K562 (cell line): ENCODE data around the gene TCEANC. TPM values are rescaled to one million over a fixed set of nuclear protein-coding genes. Genes with fewer than 3 reads are reported as not detected.

ENCODE experiments used
- ASH1L ChIP-seq: fragments of 450-650 bp; IDR thresholded peaks from 2 replicates; pipeline ENCODE4 v1.6.1; 2018; ENCODE audit warnings: borderline replicate concordance, mild to moderate bottlenecking, low read depth; ENCODE audit not compliant: partially characterized antibody
- CBX2 ChIP-seq: fragments of 200-600 bp; sonication (generic); IDR thresholded peaks from one replicate; pipeline ENCODE4 v1.6.1; 2012; ENCODE audit warnings: mild to moderate bottlenecking, low read length, inconsistent platforms; ENCODE audit not compliant: insufficient read depth, poor library complexity, severe bottlenecking
- CCAR2 ChIP-seq: fragments of 200-400 bp; formaldehyde crosslinking; IDR thresholded peaks from 2 replicates; pipeline ENCODE4 v1.6.1; 2017; ENCODE audit warnings: mild to moderate bottlenecking, low read depth, low read length
- CHD1 ChIP-seq: fragments of 200-600 bp; sonication (generic); IDR thresholded peaks from one replicate; pipeline ENCODE4 v1.6.1; 2012; ENCODE audit warnings: mild to moderate bottlenecking, moderate library complexity, low read length, inconsistent platforms
- CREBBP ChIP-seq: IDR thresholded peaks from one replicate; pipeline ENCODE4 v1.6.1; 2012; ENCODE audit warnings: low read depth, mild to moderate bottlenecking, control low read depth, inconsistent platforms, low read length
- FUS ChIP-seq: fragments of 200-400 bp; formaldehyde crosslinking; optimal IDR thresholded peaks from 2 replicates; pipeline ENCODE3; 2017; ENCODE audit warnings: low read depth, low read length
- IFI16 ChIP-seq: fragments of 250-450 bp; sonication (Bioruptor Pico); IDR thresholded peaks from 2 replicates; pipeline ENCODE4 v2.1.2; 2022; ENCODE audit warnings: mild to moderate bottlenecking, inconsistent platforms
- MAFK ChIP-seq: IDR thresholded peaks from 2 replicates; pipeline ENCODE4 v1.6.1; 2011; ENCODE audit warnings: low read length, improper control_type of control experiment
- NR1H2 ChIP-seq: sonication (generic); formaldehyde crosslinking; IDR thresholded peaks from 2 replicates; pipeline ENCODE4 v1.4.0; 2020; ENCODE audit warnings: mild to moderate bottlenecking, missing genetic modification reagents
- NR2C2 ChIP-seq, 2 experiments: fragments of 200-800 bp in 1 of 2; sonication (Bioruptor generic) in 1 of 2; sonication (generic) in 1 of 2; formaldehyde crosslinking in 1 of 2; IDR thresholded peaks; 2 replicates each; pipeline versions ENCODE4 v1.6.1 to v1.8.0; 2016 to 2022; ENCODE audit warnings: mild to moderate bottlenecking in 1 of 2, missing compliant biosample characterization in 1 of 2, missing genetic modification characterization in 1 of 2, missing genetic modification reagents in 1 of 2
- NUFIP1 ChIP-seq: fragments of 450-650 bp; IDR thresholded peaks from 2 replicates; pipeline ENCODE4 v1.6.1; 2018; ENCODE audit not compliant: partially characterized antibody
- SAP30 ChIP-seq: fragments of 200-600 bp; sonication (generic); IDR thresholded peaks from 2 replicates; pipeline ENCODE4 v1.6.1; 2012; ENCODE audit warnings: borderline replicate concordance, low read depth, mild to moderate bottlenecking, moderate library complexity, low read length, control low read depth, inconsistent platforms; ENCODE audit not compliant: insufficient read depth, poor library complexity, severe bottlenecking
- TEAD1 ChIP-seq, 2 experiments: fragments of 450-650 bp in 1 of 2; sonication (generic) in 1 of 2; formaldehyde crosslinking; IDR thresholded peaks; 2 replicates each; pipeline versions ENCODE4 v1.4.0 to v1.8.0; 2020 to 2022; ENCODE audit warnings: mild to moderate bottlenecking in 2 of 2, missing genetic modification reagents in 1 of 2
- ZBTB8A ChIP-seq: fragments of 450-650 bp; IDR thresholded peaks from 2 replicates; pipeline ENCODE4 v1.6.1; 2018; ENCODE audit warnings: mild to moderate bottlenecking, moderate library complexity; ENCODE audit not compliant: partially characterized antibody
- ZC3H4 ChIP-seq: sonication (generic); formaldehyde crosslinking; IDR thresholded peaks from 2 replicates; pipeline ENCODE4 v1.9.0; 2021; ENCODE audit warnings: missing genetic modification reagents, borderline replicate concordance
- ZFX ChIP-seq: sonication (generic); formaldehyde crosslinking; IDR thresholded peaks from 2 replicates; pipeline ENCODE4 v1.8.0; 2022; ENCODE audit warnings: mild to moderate bottlenecking, missing genetic modification reagents, moderate library complexity
- ZNF224 ChIP-seq: sonication (generic); formaldehyde crosslinking; IDR thresholded peaks from 2 replicates; pipeline ENCODE4 v1.8.0; 2022; ENCODE audit warnings: mild to moderate bottlenecking, missing genetic modification reagents
- ZNF253 ChIP-seq: fragments of 250-450 bp; sonication (Bioruptor Pico); conservative IDR thresholded peaks from 2 replicates; pipeline ENCODE4 v1.6.1; 2021; ENCODE audit warnings: mild to moderate bottlenecking
- ZNF316 ChIP-seq: fragments of 450-650 bp; IDR thresholded peaks from 2 replicates; pipeline ENCODE4 v1.6.1; 2016
- ZNF583 ChIP-seq: fragments of 250-450 bp; sonication (Bioruptor Pico); IDR thresholded peaks from 2 replicates; pipeline ENCODE4 v1.4.0; 2020
- ZNF785 ChIP-seq: fragments of 250-450 bp; sonication (Bioruptor Pico); IDR thresholded peaks from 2 replicates; pipeline ENCODE4 v1.4.0; 2020; ENCODE audit warnings: mild to moderate bottlenecking
- polyA plus RNA-seq, 8 experiments: library from polyadenylated mRNA; depleted of rRNA in 4 of 8; stranded (reverse) in 5 of 8; unstranded in 3 of 8; fragments of >200 nt; fragmentation: Nextera tagmentation in 2 of 8; fragmentation: Illumina TruSeq in 1 of 8; extraction: Ambion mirVana in 2 of 8; extraction: Trizol in 1 of 8; gene quantifications; 2 replicates each; pipeline versions ENCODE4 v1.2.1 to v1.2.3, GENCODE V29; 2011 to 2014; ENCODE audit warnings: inconsistent platforms in 1 of 8, missing spikeins in 1 of 8
- total RNA-seq, 7 experiments: library from RNA; depleted of rRNA in 6 of 7; stranded (reverse); fragments of >200 nt in 6 of 7; fragmentation: Illumina TruSeq in 2 of 7; extraction: Trizol in 2 of 7; gene quantifications; 2 replicates each; pipeline versions ENCODE4 v1.2.1 to v1.2.3, GENCODE V29; 2011 to 2021; ENCODE audit warnings: low replicate concordance in 1 of 7
- TF ChIP-seq, protein P1 (sequence below): fragments of 450-650 bp; IDR thresholded peaks from 2 replicates; pipeline ENCODE4 v1.6.1; 2016
- TF ChIP-seq, protein P2 (sequence below): IDR thresholded peaks from 2 replicates; pipeline ENCODE4 v1.6.1; 2012; ENCODE audit warnings: low read depth, low read length, improper control_type of control experiment, borderline replicate concordance
- TF ChIP-seq, protein P3 (sequence below): sonication (generic); formaldehyde crosslinking; IDR thresholded peaks from 2 replicates; pipeline ENCODE4 v1.8.1; 2023; ENCODE audit warnings: mild to moderate bottlenecking, missing genetic modification reagents
- TF ChIP-seq, protein P4 (sequence below): sonication (generic); formaldehyde crosslinking; IDR thresholded peaks from 2 replicates; pipeline ENCODE4 v1.8.0; 2022; ENCODE audit warnings: mild to moderate bottlenecking, missing genetic modification reagents

TCEANC gene
- total and polyA plus RNA-seq, 9 of the 15 experiments (the other 6 are each of a cell fraction or from before 2014, with no cell fraction given): 1.2 to 2.8 (median 2.0) TPM

DNA sequence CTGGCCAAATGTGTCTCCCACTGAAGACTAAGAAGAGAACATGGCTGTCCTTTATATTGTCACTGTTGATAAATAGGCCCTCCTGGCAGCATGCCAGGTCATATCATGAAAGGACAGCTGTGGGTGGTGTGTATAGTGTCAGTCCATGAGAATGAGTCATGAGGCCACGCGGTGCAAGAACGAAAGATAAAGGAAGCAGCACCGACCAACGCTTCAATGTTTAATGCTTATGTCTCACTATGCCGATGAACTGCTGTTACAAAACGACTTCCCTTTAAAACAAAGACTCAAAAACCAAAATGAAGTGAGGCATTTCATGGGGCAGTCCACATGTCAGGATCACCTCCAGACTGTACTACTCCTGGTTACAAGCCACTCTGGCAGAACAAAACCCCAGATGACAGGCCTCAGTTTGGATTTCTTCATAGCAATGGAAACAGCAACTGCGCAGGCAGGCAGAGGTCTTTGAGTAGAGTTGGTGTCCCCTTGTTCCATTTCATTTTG, 5.2 kb upstream of the TCEANC start (continued):
- TF ChIP-seq, protein P1, sequence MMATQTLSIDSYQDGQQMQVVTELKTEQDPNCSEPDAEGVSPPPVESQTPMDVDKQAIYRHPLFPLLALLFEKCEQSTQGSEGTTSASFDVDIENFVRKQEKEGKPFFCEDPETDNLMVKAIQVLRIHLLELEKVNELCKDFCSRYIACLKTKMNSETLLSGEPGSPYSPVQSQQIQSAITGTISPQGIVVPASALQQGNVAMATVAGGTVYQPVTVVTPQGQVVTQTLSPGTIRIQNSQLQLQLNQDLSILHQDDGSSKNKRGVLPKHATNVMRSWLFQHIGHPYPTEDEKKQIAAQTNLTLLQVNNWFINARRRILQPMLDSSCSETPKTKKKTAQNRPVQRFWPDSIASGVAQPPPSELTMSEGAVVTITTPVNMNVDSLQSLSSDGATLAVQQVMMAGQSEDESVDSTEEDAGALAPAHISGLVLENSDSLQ: peak; percentile 93
- no peak for TF ChIP-seq ASH1L
- no peak for TF ChIP-seq ZBTB8A
- TF ChIP-seq ZNF224 (CRISPR knock-in tag): no peak
- TF ChIP-seq SAP30: no peak
- TF ChIP-seq NUFIP1: no peak
- no peak for TF ChIP-seq CREBBP
- no peak for TF ChIP-seq FUS
- no peak for TF ChIP-seq CCAR2
- no peak for TF ChIP-seq CHD1
- TF ChIP-seq NR2C2 (CRISPR knock-in tag; IDR thresholded peaks at IDR 0.05): no peak
- TF ChIP-seq NR2C2 (tag; IDR thresholded peaks at IDR 0.05): peak; percentile 54
- no peak for TF ChIP-seq MAFK
- TF ChIP-seq TEAD1 (CRISPR knock-in tag; IDR thresholded peaks at IDR 0.05): peak in 1 of 2 experiments; percentile 78; a peak in 1 of 4 replicates
- no peak for TF ChIP-seq IFI16 (CRISPR knock-in tag)
- 0 out of 2 replicates have a peak, but pooled peaks have one; percentile 39 for TF ChIP-seq ZNF583 (CRISPR knock-in tag)
- TF ChIP-seq ZNF785 (CRISPR knock-in tag): no peak
- TF ChIP-seq ZFX (CRISPR knock-in tag): peak; percentile 69
- no peak for TF ChIP-seq NR1H2 (CRISPR knock-in tag)
- TF ChIP-seq, protein P2, sequence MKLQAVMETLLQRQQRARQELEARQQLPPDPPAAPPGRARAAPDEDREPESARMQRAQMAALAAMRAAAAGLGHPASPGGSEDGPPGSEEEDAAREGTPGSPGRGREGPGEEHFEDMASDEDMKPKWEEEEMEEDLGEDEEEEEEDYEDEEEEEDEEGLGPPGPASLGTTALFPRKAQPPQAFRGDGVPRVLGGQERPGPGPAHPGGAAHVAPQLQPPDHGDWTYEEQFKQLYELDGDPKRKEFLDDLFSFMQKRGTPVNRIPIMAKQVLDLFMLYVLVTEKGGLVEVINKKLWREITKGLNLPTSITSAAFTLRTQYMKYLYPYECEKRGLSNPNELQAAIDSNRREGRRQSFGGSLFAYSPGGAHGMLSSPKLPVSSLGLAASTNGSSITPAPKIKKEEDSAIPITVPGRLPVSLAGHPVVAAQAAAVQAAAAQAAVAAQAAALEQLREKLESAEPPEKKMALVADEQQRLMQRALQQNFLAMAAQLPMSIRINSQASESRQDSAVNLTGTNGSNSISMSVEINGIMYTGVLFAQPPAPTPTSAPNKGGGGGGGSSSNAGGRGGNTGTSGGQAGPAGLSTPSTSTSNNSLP: peak; percentile 71
- TF ChIP-seq, protein P3, sequence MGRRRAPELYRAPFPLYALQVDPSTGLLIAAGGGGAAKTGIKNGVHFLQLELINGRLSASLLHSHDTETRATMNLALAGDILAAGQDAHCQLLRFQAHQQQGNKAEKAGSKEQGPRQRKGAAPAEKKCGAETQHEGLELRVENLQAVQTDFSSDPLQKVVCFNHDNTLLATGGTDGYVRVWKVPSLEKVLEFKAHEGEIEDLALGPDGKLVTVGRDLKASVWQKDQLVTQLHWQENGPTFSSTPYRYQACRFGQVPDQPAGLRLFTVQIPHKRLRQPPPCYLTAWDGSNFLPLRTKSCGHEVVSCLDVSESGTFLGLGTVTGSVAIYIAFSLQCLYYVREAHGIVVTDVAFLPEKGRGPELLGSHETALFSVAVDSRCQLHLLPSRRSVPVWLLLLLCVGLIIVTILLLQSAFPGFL (CRISPR knock-in tag): no peak
- TF ChIP-seq ZC3H4 (CRISPR knock-in tag): no peak
- TF ChIP-seq, protein P4, sequence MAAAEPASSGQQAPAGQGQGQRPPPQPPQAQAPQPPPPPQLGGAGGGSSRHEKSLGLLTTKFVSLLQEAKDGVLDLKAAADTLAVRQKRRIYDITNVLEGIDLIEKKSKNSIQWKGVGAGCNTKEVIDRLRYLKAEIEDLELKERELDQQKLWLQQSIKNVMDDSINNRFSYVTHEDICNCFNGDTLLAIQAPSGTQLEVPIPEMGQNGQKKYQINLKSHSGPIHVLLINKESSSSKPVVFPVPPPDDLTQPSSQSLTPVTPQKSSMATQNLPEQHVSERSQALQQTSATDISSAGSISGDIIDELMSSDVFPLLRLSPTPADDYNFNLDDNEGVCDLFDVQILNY: no peak
- TF ChIP-seq ZNF316: peak; percentile 85
- TF ChIP-seq CBX2: no peak
- no peak for TF ChIP-seq ZNF253 (CRISPR knock-in tag)
